Stimulated activated CD8-positive, alpha-beta memory T cell treated with anti-CD3 and anti-CD28 coated beads, Interleukin-4, amount 100 ng/mL, for 24 hours (primary cell): ENCODE measurements around the gene NECAB2.

Experiments
- DNase-seq: peaks from one replicate; pipeline ENCODE4 v3.0.0-alpha.2; 2020; ENCODE audit warnings: low read depth

NECAB2 gene

DNA sequence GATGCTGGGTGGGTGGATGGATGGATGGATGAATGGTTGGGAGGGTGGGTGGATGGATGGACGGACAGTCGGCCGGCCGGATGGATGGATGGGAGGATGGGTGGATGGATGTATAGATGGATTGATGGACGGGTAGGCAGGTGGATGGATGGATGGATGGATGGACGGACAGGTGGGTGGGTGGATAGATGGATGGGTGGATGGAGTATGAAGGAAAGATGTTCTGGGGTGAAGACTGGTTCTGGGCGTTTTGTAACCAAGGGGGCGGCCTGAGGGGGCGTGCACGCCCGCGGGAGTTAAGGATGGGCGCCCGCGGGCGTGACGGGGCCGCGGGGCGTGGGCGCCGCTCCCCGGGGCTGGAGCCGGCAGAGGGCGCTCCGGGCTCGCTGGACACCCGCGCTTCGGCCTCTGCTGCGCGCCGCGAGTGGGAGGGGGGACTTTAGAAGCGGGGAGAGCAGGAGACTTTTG, at the start of gene NECAB2:
NECAB2 (plus strand) TSS at position 407 of the 468 bp plus-strand sequence. CDS start 405 bp downstream, outside the sequence.
- DNase-seq: peak; percentile 6

DNA sequence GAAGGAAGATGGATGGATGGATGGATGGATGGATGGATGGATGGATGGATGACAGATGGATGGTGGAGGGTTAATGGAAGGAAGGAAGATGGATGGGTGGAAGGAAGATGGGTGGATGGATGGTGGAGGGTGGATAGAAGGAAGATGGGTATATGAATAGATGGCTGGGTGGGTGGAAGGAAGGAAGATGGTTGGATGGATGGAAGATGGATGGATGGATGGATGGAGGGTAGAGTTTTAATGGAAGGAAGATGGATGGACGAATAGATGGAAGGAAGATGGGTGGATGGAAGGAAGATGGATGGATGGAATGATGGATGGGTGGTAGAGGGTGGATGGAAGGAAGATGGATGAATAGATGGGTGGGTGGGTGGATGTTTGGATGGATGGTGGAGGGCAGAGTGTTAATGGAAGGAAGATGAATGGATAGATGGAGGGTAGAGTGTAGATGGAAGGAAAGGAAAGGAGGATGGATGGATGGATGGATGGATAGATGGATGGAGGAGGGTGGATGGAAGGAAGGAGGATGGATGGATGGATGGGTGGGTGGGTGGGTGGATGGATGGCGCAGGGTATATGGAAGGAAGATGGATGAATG, 47.1 kb upstream of the NECAB2 start:
- no peak for DNase-seq

DNA sequence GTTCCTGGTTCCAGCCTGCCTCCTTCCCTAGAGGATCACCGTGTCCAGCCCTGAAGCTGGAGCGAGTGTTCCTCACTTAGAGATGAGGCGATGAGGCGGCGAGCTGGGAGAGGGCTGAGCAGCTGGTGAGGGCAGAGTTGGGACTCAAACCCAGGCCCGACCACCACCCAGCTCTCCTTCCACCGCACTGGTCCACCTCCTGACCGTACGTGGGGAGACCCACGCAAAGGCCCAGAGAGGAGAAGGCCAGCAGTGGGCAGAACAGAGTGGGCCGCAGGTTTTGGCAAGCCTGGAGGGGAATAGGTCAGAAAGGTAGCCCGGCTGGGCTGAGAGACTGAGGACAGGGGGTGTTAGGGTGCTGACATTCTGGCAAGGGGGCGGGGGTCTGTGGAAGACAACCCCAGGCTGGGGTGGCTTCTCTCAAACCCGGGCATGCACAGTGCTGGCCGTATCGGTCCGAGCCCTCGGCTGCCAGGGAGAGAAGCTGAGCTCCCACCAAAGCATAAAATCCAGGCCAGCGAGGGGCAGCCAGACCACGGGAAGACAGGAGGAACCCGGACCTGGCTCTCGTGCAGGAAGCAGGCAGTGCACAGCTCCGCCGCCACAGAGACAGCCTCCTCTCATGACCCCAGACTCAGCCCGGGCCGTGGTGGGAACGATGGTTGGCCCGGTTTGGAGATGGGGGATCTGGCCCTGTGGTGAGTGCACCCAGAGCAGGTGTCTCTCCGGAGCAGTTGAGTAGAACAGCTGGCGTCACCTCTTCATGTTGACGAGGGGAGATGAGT, 44.3 kb upstream of the NECAB2 start:
- no peak for DNase-seq

DNA sequence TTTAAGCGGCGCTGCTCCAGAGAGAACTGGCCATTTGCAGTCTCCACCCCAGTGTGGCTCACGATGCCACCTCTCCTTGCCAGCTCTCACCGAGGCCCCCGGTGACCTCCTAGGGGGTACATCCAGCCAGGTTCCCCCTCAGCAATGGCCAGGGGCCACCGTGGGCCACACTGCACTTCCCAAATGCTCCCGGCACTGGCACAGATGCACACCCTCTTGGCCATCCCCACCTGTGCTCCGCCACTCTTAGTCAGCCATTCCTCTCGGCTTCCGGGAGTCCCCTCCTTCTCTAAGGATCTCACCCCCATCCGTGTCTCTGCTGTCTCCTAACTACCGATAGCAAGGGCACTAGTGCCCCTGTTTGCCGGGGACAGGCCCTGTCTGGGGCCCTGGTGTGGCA, 43.4 kb upstream of the NECAB2 start:
- DNase-seq: no peak

DNA sequence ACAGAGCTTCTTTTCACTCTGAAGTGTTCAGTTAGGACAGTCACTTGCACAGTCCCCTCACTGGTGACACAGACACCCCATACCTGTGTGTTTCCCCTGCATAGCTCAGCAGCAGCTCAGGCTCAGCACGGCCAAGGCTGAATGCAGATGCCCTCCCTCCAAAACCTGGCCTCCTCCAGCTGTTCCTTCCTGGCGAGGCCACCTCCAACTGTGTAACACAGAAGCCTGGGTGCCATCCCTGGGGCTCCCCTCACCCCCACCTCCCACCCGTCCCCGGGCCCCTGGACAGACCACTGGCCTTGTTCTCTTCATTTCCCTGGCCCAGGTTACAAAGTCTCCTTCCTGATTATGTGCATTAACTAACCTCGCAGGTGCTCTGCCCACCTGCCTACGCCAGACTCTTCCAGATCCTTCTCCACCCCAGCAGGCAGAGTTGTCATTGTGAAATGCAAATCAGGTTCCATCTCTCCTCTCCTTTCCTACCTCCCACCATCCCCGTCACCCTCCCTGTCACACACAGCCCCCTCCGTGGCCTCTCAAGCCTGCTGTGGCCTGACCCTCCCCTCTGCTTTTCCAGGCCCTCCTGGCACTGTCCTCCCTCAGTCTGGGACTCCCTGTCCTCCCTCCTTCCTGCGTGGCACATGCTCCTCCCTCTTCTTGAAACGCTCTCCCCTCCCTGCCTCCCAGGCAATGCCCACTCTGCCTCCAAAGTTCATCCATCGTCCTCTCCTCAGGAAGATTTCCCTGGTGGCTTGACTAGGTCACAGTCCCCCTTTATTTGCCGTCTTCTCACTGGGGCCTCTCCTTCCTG, 42.7 kb upstream of the NECAB2 start:
- DNase-seq: no peak

DNA sequence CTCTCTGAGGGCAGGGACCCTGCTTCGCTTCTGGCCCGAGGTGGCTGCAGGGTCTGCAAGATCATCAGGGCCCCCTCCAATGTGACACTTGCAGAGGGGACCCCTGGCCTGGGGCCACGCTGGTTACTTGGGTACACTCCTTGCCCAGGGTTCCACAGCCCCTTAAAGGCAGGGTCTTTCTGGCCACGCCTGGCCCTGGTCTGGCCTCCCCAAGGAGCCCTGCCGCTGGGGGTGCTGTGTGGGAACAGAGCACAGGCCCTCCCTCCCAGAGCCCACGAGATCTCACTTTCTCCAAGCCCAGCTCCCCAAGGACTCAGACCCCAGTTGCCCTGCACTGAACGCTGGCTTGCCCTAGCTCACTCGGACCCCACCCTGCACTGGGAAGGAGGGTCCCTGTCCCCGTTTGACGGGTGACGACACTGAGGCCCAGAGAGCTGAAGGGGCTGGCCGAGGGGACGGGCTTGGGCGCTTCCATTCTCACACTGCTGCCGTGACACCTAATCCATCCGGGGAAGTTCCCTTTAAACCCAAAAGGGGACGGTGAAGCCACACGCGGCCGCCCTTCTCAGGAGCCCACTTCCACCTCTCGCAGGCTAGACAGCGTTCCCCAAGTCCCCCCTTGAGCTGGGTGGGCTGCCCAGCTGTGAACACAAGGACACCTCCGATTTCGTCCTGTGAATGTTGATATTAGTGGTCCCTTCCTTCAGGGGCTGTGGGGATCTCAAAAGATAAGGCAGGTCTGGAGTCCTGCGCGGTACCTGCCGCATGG, 41.9 kb upstream of the NECAB2 start:
- no peak for DNase-seq

DNA sequence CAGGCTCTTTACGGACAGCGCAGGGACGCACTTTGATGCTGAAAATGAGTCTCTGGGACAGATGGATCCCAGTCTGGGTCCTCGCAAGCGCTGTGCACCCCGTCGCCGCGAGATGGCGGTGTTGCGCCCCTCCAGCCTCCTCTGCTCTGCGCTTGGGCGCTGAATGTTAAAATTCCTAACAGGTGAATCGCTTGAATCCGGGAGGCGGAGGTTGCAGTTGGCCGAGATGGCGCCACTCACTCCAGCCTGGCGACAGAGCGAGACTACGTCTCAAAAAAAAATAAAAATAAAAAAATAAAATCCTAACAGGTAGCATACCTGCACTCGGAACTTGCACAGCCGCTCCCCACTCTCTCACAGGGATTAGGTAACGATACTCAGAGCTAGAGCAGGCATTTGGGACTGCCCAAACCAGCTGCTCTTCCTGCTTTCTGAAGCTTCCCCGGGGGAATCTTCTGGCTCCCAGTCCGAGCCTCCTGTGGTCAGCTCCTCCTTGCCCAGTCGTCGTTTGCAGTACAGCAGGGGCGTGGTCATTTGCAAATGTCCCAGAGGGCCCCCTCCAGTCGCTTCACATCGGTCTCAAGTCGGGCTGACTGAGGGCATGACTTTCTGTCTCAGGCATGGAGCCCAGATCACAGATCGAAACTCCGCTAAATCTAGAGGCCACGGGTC, 41.2 kb upstream of the NECAB2 start:
- DNase-seq: peak; percentile 40

DNA sequence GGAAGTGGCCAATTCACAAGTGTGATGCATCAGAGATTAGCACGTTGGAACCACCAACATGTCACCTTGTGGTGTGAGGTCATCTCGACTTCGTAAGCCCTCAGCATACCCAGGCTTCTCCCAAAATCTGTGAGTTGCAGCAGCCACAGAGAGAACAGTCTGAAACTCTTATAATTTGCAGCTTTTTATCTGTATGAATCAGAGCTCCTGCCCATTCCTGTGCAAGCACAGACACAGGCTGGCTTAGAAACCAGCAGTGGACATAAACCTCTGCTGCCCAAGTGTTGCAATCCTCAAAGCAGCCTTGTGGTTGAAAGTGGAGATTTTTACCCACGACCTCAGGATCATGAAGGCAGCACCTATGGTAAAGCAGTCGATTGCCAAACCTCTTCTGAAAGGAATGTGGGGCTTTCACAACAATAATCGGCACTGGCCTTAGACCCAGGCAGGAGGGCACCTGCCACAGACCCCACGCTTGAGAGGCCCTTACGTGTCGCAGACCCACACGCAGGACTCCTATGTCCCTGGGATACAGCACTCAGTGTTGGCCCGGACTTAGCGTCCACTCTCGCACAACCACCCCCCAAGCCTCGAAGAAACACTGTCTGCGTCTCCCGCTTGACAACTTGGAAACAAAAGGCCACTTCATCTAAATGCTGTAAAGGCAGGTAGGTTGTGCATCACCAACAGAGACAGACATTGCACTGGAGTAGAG, 39.5 kb upstream of the NECAB2 start:
- no peak for DNase-seq

DNA sequence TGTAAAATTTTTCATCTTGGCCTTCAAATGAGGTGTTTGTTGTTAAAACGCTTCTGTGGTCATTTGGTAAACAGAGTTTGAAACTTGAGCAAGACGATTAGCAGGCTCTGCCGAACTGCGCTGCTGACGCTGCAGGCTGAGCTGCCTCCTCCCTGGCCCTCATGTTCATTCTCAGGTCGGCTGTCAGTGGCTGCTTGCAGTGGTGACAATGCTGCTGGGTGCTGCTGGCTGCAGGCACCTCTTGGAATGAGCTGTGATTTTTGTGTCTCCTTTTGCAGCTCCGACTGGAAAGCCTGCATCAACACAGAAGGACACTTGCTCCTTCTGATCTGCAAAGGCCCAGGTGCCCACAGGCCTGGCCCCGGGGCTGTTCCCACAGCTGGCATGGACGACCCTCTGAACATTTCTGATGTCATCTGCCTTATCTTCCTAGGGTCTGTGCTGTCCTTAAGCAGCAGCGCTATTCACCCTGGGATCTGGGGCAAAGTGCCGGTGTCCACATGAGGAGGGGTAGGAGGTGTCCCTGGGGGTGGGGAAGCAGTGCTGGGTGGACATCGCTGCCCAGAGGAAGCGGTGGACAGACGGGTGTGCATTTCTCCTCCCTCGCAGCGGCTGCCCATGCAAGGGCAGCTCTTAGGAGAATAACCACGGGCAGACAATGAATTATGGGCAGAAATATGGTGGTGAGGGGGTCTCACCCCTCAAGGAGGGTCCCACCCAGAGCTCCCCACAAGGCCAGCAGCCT, 38.1 kb upstream of the NECAB2 start:
- no peak for DNase-seq

DNA sequence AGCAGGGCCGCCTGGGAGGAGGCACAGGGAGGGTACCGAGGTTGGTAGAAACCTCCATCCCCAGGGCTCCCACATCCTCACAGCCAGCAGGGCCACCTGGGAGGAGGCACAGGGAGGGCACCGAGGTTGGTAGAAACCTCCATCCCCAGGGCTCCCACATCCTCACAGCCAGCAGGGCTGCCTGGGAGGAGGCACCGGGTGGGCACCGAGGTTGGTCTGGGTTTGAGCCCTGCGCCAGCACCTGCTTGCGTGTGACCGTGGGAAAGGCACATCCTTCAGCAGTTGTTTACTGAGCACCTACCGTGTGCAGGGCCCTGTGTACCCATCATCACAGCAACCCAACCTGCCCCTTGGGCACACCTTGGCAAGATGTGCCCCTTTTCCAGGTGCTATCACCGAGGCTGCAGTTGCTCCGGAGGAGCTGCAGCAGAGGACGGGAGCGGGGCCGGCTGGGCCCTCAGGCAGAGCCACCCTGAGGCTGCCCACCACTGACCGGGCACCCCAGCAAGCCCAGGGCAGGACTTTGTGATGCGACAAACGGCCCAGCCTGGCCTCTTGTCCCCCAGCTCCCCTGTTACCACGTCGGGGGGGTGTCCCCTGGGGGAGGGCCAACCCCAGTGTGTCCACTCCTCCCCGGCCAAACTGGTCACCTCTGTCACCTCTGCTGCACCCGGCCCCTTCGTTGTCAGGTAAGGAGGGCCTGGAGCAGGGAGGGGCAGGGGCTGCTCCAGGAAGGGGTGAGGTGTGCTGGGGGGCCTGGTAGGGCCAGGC, 37.1 kb upstream of the NECAB2 start:
- DNase-seq: no peak

DNA sequence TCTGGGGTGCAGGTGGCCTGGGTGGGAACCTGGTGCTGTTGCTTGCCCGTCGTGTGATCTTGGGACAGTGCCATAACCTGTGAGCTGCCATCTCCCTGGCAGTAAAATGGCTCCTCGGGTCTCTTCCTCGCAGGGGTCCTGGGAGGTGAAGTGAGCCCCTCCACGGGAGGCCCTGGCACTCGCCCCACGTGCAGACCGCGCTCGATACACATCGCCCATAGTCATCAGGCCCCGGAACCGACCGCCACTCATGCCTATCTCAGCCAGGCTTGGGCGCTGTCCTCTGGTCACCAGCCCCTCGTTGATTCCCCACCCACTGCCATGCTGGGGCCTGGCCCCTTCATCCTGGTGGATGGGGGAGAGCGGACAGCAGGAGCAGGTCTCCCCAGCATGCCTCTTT, 36.5 kb upstream of the NECAB2 start:
- DNase-seq: no peak

DNA sequence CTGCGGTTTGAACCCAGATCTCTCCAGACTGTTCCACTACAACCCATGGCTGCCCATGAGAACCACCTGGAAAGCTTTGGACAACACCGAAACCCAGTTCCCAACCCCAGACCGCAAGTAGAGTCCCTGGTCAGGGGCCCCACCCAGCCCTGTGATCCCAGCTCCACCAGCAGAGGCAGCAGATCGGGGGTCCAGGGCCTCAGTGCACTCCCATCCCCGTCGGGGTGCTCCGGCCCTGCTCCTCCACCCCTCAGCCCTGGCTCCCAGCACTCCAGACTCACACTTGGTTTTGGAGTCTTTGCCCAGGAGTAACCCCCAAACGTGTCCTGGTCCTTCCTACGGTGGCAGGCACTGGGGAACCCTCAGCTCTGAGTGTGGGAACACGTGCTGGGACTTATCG, 35.7 kb upstream of the NECAB2 start:
- no peak for DNase-seq

DNA sequence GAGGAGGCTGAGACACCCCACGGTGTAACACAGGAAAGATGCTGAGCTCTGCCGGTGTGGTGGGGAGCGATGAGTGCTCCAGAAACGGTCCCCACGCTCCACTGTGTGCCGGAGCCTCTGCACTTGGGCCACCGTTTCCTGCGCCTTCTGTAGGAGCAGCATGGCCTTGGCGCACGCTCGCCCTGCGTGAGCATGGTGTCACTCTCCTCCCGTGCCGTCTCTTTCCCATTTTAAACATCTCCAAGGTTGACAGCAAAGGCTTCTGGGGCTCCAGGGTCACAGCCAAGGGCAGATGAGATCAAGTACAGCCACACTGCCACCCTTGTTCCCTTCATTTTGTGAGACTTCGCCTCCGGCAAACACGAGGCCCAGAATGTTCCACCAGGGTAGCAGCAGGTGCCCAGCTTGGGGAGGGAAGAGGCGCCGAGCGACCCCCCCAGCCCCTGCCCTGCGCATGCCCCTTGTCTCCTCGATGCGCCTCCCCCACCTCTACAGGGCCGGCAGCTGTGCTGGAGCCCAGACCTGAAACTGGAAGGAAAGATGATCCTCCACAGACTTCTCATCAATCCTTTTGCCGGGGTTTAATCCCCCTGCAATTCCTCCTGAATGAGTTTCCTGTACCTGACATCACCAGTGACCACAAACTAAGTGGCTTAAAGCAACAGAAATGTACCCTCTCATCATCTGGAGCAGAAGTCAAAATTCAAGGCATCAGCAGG, 34.9 kb upstream of the NECAB2 start:
- no peak for DNase-seq

DNA sequence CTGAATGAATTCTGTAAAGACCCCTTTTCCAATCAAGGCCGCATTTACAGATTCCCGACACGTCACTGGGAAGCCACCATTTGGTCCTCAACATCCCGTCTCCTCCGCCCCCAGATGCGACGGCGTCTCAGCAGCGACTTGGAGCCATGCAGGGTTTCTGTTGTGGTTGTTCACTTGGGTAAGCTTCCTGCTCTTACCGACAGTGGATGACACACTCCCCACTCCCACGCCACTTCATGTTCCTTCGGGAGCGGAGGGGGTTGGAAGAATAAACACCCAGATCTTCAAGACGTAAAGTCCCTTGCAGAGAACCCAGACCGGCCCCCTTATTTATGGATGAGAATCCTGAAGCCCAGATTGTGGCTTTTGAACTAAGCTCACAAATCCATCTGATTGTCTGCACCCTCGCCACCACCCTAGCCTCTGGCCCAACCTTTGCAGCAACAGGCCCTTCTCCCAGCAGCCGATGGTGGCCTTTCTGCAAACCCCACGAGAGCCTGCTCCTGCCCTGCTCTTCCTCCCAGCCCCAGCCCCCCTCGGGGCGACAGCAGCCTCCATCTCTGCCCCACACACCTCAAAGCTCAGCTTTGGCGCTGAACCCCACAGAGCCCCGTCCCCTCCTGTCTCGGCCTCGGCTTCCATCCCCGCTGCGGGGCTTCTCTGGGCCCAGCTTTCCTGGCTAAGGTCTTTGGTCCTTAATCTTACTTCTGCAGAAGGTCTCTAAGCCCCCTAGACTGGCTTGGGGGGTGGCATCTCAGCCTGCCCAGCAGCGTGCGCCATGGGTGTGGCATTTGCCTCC, 34.0 kb upstream of the NECAB2 start:
- DNase-seq: no peak

DNA sequence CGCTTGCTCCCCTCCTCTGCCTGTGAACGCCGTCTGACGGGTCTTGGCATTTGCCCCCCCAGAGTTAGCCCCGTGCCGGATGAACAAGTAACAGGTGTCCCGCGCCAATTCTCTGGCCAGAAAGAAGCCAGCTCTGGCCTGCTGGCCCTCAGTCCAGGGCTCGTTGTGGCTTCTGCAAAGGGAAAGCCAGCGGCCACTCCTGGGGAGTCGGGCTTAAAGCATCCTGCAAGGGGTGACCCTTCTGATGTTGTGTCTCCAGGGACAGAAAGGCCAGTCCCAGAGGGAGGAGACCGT, 33.4 kb upstream of the NECAB2 start:
- DNase-seq: no peak

DNA sequence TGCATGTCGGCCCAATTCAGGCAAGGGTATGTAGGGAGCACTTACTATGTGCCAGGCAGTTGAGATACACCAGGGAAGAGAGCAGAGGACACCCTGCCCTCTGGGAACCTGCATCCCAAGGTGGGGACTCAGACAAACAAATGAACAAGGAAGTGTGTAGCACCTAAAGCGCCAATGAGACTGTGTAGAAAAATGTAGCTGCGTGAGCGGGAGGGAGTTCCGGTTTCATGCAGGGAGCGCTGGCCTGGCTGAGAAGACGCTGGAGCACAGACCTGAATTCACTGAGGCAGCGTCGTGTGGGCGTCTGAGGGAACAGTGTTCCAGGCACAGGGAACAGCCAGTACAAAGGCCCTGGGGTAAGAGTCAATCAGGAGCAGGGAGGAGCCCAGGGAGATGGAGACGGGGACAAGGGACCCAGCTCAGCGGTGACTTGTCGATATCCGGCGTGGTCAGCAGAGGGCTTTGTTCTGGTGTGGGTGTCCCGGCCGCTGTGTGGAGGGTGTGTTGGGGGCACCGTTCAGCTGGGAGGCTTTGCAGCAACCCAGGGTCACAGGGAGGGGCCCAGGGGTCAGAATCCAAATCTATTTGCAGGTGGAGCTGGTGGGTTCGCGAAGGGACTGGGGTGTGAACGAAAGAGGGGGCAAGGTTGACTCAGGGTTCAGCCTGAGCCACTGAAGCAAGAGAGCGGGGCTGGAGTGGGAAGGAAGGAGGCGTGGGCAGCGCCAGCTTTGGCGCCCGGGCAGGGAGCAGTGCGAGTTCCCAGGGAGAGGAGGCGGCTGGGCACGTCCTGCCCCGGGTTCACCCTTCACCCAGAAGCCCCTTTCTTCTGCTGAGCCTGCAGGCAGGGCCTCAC, 32.8 kb upstream of the NECAB2 start:
- DNase-seq: no peak

DNA sequence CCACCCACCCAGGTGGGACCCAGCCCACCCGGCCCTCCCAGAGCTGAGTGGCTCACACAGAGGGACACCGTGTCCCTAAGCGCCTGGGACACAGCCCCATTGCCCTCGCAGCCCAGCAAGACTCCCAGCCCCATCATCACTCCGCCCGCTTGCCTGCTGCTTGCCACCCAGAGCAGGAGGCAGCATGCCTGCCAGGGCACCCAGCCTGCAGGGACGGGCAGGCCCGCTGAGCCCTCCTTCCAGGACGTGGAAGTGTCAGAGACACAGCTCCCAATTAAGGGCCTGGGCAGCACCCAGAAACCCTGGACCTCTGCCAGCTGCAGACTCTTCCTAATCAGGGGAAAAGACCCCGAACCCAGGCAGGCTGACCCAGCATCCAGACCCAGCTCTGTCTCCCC, 32.2 kb upstream of the NECAB2 start:
- no peak for DNase-seq
